Measurements from ENCODE around the gene TCOF1. TPM values are rescaled to one million over a fixed set of nuclear protein-coding genes. Genes with fewer than 3 reads are reported as not detected.

Gene TCOF1, protein sequence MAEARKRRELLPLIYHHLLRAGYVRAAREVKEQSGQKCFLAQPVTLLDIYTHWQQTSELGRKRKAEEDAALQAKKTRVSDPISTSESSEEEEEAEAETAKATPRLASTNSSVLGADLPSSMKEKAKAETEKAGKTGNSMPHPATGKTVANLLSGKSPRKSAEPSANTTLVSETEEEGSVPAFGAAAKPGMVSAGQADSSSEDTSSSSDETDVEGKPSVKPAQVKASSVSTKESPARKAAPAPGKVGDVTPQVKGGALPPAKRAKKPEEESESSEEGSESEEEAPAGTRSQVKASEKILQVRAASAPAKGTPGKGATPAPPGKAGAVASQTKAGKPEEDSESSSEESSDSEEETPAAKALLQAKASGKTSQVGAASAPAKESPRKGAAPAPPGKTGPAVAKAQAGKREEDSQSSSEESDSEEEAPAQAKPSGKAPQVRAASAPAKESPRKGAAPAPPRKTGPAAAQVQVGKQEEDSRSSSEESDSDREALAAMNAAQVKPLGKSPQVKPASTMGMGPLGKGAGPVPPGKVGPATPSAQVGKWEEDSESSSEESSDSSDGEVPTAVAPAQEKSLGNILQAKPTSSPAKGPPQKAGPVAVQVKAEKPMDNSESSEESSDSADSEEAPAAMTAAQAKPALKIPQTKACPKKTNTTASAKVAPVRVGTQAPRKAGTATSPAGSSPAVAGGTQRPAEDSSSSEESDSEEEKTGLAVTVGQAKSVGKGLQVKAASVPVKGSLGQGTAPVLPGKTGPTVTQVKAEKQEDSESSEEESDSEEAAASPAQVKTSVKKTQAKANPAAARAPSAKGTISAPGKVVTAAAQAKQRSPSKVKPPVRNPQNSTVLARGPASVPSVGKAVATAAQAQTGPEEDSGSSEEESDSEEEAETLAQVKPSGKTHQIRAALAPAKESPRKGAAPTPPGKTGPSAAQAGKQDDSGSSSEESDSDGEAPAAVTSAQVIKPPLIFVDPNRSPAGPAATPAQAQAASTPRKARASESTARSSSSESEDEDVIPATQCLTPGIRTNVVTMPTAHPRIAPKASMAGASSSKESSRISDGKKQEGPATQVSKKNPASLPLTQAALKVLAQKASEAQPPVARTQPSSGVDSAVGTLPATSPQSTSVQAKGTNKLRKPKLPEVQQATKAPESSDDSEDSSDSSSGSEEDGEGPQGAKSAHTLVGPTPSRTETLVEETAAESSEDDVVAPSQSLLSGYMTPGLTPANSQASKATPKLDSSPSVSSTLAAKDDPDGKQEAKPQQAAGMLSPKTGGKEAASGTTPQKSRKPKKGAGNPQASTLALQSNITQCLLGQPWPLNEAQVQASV (N-terminal part only)
- total RNA-seq (10 to 100 TPM; 46.6 to 52.8 TPM), polyA plus RNA-seq (ENCODE audit: insufficient read depth, low read depth, low replicate concordance) (22.9 TPM)
- long read RNA-seq, donor 1, partial matches to known transcripts, result 24 of 24 reads
- long read RNA-seq, donor 1, other reads (novel, unspliced or antisense), result 0 of 24 reads
- long read RNA-seq, donor 2, partial matches to known transcripts, result 29 of 29 reads
- long read RNA-seq, donor 2, other reads (novel, unspliced or antisense), result 0 of 29 reads

DNA sequence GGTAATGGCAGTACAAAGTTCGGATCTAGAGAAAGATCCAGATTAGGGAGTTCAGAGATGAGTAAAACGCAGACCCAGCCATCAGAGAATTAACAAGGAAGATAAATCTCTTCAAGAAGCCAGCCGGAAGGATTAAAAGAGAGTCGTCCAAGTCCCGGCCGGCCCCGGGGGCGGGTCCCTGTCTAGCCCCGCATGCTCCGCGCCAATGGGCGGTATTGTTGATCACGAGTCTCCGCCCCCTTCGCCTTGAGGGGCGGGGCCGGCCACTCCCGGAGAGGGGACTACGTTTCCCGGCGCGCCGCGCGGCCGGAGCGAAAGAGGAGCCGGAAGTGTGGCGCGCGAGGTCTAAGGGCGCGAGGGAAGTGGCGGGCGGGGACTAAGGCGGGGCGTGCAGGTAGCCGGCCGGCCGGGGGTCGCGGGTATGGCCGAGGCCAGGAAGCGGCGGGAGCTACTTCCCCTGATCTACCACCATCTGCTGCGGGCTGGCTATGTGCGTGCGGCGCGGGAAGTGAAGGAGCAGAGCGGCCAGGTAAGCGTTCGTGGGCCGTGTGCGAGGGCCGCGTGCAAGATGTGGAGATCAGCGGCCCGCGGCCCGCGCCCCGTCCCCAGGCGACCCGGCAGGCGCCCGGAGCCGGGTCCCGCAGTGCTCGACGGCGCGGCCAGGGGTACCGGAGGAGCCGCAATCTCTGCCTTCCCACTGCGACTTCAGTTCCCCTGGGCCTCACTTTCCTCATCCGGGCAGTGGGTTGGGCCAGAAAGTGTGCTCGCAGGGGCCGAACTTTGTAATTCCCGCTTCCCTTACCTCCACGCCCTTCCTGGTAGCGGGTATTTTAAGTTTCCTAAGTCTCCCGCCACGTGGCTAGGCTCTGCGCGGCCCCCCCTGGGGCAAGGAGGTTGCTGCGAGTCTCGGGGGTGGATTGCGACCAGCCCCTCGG is at the start of gene TCOF1:
TCOF1 (plus strand) TSS at position 372 of the 935 bp plus-strand sequence; CDS start at position 422, 50 bp downstream.
- intact Hi-C loops (cut with DNase I; ENCODE audit: low total_unique reads), result no loop called here
- TF ChIP-seq POLR2A (IDR thresholded peaks at IDR 0.05), result no peak
- TF ChIP-seq, protein P1, sequence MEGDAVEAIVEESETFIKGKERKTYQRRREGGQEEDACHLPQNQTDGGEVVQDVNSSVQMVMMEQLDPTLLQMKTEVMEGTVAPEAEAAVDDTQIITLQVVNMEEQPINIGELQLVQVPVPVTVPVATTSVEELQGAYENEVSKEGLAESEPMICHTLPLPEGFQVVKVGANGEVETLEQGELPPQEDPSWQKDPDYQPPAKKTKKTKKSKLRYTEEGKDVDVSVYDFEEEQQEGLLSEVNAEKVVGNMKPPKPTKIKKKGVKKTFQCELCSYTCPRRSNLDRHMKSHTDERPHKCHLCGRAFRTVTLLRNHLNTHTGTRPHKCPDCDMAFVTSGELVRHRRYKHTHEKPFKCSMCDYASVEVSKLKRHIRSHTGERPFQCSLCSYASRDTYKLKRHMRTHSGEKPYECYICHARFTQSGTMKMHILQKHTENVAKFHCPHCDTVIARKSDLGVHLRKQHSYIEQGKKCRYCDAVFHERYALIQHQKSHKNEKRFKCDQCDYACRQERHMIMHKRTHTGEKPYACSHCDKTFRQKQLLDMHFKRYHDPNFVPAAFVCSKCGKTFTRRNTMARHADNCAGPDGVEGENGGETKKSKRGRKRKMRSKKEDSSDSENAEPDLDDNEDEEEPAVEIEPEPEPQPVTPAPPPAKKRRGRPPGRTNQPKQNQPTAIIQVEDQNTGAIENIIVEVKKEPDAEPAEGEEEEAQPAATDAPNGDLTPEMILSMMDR (IDR thresholded peaks at IDR 0.05), result no peak
- peak; percentile 99 for DNase-seq
- H3K27me3 ChIP-seq, result no peaks in the 10 kb centered on the region
- 1% methylated on average over 35 to 67 of the region's 90 CpGs for WGBS, 2 donors
- peaks cover 3% of the 10 kb centered on the region for H3K4me1 ChIP-seq
- H3K36me3 ChIP-seq (ENCODE audit: low read depth, missing control alignments), result no peaks in the 10 kb centered on the region
- no peaks in the 10 kb centered on the region for H3K9me3 ChIP-seq
- peak within 1 kb of the TSS; percentile 41 to 53 for H3K27ac ChIP-seq
- H3K4me3 ChIP-seq, result peak within 1 kb of the TSS; percentile 78 to 94

DNA sequence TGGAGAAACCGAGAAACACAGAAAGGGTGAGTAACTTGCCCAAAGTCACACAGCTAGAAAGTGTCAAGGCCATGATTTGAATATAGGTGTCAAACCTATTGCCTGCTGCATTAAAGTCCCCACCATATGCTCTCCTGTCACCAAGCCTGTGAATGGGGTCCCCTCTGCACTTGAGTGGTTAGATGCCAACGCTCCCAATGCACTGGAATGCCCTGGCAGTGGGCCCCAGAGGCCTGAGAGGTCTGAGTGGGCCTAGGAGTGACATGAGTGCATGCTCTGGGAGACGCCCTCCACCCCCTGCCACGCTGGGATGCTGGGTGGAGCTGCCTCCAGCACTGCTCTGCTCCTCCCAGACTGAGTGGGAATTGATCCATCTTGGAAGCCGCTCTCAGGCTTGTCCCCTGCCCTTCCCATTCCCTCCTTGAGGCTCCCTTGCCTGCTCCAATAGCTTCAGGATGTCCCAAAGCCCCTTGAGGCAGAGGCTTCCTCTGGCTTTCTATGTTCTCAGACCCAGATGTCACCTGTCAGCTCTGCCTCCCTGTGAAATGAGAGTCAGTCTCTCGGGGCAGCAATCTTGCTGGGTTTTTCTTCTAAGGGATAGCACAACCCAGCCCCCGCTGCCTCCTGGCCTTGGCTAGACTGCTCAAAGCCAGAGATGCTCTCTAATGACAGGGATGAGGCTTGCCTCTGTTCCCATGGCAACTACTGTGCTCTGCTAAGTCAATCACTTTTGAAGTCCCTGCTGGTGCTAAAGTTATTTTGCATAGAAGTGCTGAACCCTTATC is 48.2 kb upstream of the TCOF1 start:
- TF ChIP-seq POLR2A (IDR thresholded peaks at IDR 0.05), result no peak
- TF ChIP-seq, protein P1 (IDR thresholded peaks at IDR 0.05), result no peak
- Histone ChIP-seq H3K9me3 (no peaks in the 10 kb centered on the region), H3K27ac (no peak overlapping the region), H3K27me3 (no peaks in the 10 kb centered on the region), H3K4me1 (no peaks in the 10 kb centered on the region), H3K36me3 (ENCODE audit: low read depth, missing control alignments) (no peaks in the 10 kb centered on the region), H3K4me3 (no peak overlapping the region)
- intact Hi-C loops (cut with DNase I; ENCODE audit: low total_unique reads), result no loop called here
- DNase-seq, result no peak
- WGBS, 2 donors, result 78 to 80% methylated on average over 5 to 7 of the region's 7 CpGs

DNA sequence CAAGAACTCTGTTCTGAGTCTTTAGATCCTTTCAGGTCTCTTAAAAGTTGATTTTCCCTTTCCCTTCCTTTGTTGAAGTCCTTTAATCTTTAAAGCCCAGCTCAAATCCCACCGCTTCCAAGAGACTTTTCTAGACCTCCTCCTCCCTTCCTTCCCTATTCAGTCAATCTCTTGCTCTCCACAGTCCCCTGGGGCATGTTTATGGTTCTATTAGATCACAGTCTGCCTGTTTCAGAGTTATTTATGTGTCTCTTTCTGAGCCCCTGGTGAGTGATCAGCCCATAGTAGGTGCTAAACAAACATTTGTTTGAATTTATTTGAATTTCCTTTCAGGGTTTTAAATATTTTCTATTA is 47.6 kb upstream of the TCOF1 start:
- Histone ChIP-seq H3K4me3 (no peak overlapping the region), H3K36me3 (ENCODE audit: low read depth, missing control alignments) (no peaks in the 10 kb centered on the region), H3K9me3 (no peaks in the 10 kb centered on the region), H3K27me3 (no peaks in the 10 kb centered on the region), H3K27ac (no peak overlapping the region), H3K4me1 (no peaks in the 10 kb centered on the region)
- 94 to 100% methylated on average over 1 of the region's 1 CpG for WGBS, 2 donors
- intact Hi-C loops (cut with DNase I; ENCODE audit: low total_unique reads), result no loop called here
- TF ChIP-seq POLR2A (IDR thresholded peaks at IDR 0.05), result no peak
- TF ChIP-seq, protein P1 (IDR thresholded peaks at IDR 0.05), result no peak
- DNase-seq, result no peak
